HCEC 1CT (cell line): Measurements from ENCODE around the gene CMIP.
A peak's percentile ranks its signal among the peaks of the same experiment; 100 is the strongest.

ENCODE experiments used
- DNase-seq: peaks from one replicate; pipeline ENCODE4 v3.0.0-alpha.2; 2017

The CMIP gene

DNA sequence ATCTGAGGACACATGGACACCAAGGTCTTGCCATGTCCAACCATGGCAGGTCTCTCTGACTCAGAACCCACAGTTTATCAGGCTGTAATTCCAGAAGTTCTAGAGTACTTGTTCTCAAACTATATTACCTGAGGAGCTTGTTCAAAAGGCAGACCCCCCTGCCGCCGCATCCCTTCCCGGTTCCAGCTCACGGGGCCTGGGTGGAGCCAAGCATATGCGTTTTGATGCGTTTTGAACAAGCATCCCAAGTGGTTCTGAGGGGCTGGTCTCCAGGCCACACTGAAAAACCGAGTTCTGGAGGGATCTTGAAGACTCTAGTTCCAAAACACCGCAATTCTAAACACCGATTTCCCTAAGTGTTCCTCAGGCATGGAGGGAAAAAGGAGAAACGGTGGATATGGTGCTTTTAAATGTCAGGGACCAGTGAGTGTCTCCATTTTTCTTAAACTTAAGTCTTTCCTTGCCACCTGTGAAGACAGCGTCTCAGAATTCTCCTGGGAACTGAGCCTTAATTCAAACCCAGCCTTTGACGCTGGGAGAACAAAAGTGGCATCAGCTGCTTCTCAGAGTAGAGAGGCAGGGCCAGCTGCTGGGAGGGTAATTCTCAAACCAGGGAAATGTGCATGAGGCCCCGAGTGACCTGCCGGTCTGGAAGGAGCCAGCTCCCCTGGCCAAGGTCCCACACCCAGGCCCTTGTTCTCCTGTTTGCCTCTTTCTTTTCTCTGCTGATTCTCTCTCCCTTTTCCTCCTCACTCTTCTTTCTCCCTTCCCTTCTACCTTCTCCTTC lies 250.1 kb downstream of the CMIP start:
- DNase-seq: no peak

DNA sequence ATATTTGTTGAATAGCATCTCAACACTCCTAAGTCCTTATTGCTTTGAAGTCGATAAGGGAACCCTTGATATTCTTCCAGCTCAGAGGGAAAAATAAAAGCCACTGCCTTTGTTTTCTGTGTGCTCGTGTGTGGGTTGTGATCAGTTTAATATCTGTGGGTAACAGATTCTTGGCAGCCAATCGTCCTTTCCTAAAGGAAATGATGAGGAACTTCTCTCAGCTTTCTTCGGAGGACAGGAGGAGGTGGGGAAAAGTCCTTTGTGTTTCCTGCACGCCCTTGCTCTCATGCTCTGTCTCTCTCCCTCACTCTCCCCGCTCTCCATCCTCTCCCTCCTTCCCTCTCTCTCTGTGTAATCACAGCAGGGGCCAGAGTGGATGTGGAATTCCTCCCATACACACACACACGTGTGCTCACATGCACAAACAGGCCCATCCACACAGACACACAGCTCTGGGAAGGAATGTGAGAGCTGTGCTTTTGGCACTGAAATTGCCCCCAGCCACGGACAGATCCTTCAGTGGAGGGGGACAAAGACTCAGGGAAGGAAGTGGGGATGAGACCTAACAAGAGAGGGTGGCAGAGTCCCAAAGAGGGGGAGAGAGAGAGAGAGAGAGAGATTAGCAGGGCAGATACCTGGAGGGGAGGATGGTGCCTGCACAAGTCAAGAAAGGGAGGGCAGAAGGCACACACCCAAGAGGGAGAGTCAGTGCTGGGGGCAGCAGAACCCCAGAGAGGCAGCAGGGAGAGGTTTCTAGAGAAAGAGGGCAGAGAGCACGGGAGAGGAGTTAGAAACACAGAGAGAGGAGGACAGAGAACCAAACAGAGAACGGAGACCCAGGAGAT lies 250.9 kb downstream of the CMIP start:
- no peak for DNase-seq

DNA sequence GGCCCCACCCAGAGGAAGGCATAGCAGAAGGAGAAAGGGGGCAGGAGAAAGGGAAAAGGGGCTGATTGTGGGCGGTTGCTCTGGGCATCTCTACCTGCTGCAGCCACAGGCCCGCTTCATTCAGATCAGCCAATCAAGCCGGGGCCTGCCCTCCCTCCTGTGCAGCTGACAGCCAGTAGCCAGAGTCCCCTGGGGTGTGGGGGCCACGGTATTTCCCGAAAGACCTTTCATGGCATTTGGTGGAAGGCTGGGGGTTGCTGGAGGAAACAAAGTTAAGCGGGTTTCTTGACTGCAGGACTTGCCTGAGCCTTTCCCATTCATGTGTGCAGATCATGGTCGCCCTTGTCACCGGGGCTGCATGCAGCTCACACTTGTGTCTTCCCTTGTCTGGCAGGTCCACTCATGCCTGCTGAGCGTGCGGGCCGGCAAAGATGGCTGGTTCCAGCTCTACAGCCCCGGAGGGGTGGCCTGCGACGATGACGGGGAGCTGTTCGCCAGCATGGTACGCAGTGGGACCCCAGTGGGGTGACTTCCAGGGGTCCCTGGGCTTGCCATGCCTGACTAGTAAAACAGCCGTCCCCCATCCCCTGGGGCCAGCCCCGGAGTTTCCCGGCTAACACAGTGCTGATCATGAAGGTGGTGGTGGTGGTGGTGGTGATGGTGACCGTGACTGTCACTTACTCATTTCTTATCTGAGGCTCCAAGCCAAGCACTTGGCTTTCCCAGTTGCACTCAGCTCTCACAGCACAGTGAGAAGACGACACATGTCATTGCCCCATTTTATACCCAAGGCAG lies 251.8 kb downstream of the CMIP start:
- no peak for DNase-seq

DNA sequence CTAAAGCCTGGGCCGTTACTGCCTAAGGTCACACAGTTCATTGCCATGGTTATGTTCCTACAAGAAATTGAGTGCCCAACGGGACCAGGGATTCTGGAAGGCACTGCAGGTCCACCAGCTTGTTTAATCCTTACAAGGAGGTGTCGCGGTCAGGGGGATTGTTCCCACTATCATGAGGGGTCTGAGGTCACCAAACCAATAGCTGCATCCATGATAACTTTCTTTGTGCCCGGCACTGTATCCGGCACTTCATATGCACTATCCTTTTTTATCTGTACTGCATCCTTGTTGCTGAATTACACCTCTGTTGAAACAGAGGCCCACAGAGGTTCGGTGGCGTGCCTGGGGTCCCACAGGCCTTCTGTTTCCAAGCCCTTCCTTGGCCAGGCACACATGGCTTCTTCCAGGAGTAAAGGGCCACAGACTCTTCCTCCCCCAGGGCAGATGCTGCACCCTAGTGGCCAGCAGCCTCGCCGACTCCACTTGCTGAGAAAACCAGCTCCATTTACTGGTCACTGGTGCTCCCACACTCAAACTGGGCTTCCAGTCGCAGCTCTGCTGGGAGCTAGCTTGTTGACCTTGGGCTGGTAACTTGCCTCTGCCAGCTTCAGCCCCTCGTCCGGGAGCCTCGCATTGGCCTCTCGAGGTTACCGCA lies 252.5 kb downstream of the CMIP start:
- peak; percentile 47 for DNase-seq

DNA sequence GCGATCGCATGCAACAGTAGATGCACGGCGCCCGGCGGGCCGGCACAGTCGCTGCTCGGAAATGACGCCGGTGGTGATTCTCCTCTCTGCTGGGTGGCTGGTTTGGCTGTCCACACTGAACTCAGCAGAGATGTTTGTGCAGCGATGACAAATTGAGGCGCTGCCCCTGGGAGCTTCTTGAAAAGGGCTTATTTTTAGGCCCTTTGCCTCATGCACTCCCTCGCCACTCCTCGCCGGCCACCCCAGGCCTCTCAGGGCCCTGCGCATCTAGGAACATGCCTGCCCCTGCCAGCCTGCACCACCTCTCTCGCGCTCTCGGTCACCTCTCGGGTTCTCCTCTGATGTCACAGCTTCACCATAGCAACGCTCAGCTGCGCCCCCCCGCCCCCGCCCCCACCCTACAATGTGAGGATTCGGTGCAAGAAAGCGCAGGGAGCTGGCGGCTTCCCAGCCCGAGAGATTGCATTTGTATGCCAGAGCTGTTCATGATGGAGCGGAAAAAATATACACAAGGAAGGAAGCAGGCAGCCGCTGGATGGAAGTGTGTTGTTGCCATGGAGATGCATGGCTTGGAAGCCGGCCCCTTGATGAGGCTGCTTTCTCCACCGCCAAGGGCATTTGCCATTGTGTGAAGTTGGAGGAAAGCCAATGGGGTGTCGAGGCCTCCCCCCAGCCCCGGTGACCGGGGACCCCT lies 253.2 kb downstream of the CMIP start:
- no peak for DNase-seq

DNA sequence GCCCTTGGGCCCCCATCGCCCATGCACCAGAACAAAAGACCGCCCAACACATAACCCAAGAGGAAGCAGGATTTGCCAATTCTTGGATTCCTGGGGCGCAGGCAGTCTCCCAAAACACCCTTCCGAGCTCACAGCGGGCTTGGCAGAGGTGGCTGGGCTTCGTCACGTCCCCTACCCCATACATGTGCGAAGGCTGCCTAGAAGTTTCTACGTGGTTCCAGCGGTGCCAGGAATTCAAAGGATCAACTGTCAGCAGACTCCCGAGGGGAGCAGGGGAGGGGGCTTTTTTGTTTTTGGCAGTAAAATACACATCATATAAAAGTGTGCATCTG lies 253.7 kb downstream of the CMIP start:
- no peak for DNase-seq

DNA sequence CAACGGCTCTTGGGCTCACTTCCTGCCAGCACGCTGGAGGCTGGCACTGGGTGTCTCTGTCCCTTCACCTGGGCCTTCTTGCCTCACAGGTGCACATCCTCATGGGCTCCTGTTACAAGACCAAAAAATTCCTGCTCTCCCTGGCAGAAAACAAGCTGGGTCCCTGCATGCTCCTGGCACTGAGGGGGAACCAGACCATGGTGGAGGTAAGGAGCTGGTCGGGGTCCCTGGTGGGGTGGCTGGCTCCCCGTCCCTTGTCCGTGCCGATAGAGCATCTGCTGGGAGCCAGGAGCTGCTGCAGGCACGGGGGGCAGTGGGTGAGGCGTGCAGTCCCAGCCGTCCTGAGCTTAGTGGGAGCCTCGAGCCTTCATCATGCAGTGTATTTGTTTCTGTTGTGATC lies 255.0 kb downstream of the CMIP start:
- DNase-seq: no peak

DNA sequence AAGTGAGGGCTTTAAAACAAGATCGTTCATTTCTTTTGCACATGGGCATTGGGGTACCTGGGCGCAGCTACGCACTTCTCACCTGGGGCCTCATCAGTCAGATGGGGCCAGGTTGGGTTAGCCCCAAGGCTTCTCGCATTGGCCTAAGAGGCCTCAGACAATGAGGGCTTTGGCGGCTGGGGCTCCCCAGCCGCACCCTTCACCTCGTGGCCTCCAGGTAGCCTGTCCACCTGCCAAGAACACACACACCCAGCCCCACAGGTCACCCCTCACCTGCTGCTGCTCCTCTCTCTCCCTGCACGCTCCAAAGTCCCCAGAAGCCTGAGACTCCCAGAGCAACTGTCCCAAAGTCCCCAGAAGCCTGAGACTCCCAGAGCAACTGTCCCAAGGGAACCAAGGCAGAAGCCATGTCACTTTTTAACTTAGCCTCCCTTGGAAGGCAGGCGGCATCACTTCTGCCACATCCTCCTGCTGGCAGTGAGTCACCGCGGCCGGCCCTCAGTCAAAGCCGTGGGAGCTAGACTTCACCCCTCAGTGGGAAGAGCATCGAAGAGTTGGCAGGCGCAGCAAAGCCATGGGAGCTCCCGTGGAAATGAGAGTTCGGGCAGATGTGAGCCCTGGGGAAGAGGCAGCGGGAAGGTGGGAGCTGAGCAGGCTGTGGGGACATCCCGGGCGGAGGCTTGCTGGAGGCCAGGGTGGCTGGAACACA lies 255.6 kb downstream of the CMIP start:
- no peak for DNase-seq

DNA sequence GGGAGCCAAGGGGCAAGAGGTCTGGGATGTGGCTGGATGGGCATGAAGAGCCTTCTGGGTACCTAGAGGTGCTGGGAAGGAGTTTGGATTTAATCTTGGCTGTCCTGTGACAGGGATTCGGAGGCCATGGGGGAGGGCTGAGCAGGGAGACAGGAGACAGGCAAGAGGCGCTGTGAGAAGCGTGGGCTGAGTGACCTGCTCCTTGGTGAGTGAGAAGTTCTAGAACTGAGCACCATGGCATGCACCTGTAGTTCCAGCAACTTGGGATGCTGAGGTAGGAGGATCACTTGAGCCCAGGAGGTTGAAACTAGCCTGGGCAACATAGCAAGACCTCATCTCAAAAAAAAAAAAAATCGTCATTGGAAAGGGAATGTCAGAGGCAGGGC lies 256.2 kb downstream of the CMIP start:
- no peak for DNase-seq

DNA sequence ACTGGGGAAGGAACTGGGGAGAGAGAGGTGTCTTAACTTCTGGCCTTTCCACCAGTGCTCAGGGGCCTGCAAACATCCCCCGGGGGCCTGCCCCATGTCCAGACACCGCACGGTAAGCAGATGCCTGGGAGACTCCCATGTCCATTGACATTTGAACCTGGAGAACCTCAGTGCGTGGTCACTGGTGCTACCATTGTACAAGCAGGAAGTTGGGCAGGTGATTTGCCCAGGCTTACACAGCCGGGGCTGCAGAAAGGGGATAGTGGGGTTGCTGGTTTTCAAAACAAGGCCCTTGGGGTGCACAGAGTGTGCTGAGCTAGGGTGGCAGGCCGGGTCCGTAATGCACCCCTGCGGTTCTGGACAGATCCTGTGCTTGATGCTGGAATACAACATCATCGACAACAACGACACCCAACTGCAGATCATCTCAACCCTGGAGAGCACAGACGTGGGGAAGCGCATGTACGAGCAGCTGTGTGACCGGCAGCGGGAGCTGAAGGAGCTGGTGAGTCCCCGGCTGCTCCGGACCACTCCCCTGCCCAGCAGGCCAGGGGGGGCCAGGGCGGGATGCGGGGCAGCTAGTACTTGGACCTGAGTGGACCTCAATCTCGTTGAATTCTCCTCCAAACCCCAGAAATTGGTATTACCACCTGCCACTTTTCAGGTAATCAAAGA lies 256.8 kb downstream of the CMIP start:
- DNase-seq: no peak

DNA sequence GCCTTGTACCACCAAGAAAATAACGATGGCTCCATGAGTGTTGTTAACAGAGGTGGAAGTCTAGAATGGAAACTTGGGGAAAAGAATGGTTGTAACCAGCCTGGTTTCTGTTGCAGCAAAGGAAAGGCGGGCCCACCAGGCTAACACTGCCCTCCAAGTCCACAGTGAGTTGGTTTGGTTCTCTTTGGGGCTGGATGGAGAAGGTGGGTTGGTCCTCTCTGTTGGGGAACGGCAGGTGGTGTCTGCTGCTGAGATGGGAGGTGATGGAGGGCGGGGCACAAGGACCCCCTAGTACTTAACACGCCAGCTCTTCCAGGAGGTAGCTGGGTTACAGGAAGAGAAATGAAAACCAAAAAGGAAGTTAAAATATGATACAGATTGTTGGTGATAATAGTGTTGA lies 257.9 kb downstream of the CMIP start:
- no peak for DNase-seq

DNA sequence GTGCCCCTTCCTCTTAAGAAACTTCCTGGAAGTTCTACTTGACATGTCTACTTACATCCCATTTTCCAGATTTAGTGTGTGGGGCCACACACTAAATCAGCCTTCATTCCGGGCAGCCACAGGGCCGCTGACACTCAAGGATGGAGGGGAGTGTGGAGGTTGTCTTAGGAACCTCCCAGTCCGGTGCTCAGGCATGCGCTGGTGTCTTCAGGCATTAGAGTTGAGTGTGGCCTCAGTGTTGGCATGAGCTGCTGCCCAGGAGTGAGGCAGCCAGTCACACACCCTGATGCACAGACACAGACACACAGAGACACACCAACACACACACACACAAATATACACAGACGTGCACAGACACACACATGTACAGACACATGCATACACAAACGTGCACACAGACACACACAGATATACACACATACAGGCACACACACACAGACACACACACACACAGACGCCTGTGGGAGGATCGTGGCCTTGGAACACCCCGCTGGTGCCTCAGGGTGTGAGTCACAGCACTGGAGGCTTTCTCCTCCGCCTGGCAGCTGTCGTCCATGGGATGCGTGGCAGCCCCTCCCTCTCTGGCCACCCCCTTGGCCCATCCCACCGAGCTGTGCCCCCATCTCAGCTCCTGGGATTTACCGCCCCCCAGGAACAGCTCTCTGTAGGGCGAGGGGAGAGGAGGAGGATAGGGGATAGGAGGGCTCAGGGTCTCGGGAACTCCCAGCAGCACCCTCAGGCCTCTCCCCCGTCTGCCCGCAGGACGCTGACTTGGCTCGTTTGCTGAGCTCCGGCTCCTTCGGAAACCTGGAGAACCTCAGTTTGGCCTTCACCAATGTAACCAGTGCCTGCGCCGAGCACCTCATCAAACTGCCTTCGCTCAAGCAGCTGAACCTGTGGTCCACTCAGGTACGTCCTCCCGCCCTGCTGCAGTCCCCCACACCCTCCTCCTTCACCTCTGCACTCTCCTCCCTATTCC lies 258.9 kb downstream of the CMIP start:
- DNase-seq: peak; percentile 87

DNA sequence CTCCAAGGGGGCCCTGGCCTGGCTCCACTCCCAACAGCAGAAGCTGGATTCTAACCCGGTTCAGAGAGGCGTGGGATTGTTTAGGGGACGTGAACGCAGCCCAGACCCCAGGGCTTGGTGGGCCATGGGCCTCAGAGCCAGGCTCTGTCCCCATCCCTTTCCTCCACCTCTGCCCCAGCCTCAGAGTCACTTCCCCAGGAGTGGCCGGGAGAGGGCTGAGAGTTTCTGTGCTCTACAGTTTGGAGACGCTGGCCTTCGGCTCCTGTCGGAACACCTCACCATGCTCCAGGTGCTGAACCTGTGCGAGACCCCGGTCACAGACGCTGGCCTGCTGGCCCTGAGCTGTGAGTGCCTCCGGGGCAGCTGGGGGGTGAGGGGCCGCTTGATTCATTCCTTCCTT lies 260.7 kb downstream of the CMIP start:
- no peak for DNase-seq

DNA sequence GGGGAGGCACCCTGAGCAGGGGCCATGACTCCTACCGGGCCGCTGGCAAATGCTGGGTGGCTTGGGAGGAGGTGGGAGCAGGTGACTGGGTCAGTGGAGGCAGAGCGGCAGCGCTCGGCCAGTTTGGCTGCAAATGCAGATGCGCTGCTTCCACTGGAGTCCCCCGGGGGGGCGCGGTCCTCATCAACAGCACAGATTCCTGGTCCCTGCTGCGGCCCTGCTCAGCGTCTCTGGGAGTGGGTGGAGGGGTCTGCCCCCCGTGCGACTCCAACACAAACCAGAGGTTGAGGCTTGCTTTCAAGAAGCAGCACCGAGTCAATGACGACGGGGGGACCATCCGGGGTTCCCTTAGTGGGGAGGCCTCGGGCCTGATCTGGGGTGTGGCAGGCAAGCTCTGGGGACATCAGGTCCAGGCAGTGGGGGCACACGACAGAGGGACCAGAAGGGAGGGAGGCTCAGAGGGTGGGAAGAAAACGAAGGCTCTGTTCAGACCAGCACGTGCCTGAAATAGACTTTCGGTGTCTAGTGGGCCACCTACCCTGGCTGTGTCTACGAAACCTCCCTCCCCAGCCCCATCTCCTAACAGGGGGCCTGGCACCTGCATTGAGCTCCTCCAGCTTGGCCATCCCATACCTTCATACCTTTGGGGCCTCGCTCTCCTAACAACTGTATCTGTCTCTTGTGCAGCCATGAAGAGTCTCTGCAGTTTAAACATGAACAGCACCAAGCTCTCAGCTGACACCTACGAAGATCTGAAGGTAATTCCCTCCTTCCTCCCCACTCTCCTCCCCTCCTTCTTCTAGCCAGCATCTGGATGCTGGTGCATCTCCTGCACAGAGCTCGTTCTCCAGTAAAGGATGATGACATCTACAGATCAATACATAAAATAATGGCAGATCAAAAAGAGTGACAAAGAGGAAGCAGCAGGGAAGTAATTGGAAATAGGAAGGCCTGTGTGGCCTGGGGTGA lies 262.0 kb downstream of the CMIP start:
- DNase-seq: no peak

DNA sequence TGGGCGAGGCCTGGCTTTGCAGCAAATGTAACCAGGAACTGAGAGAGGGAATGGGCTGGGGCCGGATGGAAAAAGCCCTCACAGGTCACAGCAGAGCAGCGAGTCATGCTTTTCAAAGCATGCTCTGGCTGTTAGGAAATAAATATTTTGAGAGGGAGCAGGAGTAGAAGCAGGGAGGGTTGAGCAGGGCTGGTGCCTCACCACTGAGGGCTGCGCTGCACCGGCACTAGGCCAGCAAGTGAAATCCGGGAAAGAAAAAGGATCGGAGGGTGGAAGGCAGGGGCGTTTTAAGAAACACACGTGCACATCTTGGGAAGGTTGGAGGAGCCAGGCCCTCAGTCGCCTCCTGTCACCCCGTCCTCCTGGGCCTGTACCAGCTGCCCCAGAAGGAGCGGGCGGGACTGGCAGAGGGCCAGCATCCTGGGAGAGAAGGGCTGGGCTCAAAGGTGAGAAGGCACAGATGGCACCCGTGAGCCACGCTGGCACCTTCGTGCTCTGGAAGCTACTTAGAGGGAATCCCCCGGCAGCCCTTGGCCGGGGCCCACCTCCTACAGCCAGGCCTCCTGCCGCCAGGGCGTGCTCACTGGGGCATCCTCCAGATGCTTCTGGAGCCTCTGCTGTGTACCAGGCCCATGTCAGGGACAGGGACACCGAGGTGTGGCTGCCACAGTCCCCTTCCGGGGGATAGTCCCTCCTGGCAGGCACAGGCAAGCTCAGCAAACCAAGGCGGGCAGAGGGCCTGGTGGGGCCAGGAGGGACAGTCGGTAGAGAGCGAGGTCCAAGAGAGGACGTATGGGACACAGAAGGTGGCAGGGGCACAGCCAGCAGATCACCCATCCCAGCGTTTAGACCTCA lies 263.0 kb downstream of the CMIP start:
- DNase-seq: peak; percentile 50

DNA sequence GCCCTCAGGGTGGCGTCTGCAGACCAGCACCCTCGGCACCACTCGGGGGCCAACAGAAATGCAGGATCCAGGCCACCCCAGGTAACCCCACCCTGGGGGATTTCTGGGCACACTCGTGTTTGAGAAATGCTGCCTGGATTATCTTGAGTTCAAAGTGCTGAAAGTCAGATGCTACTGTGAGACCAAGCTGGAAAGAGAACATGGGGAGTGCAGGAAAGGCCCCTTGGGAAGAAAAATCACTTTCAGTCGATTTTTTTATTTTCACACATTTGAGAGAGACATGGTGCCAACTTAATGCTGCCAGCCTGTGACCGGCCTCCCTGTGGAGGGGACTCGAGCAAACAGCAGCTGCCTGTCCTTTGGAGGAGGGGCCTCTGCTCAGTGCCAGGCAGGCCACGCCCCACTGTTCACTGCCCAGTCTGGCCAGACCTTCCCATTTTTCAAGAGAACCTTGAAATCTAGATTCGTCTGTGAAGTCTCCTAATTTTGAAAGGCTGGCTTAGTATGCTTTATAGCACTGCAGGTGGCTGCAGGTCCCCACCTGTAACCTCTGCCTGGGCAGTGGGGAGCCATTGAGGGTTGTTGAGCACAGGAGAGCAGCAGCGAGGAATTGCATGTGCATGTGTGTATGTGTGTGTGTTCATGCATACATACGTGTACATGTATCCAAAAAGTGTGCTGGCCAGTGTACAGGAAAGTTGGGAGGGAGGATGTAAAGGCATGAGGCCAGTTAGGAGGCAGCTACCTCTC lies 263.8 kb downstream of the CMIP start:
- no peak for DNase-seq
